WERI-Rb-1 (cell line): ENCODE measurements around the gene GABBR2.

ENCODE experiments used
- DNase-seq: peaks from one replicate; pipeline ENCODE4 v3.0.0-alpha.2; 2020
- H3K27ac ChIP-seq: fragments of 250-450 bp; sonication (Bioruptor Pico); 2 replicates; pipeline ENCODE4 v1.5.1; 2020; ENCODE audit warnings: mild to moderate bottlenecking, moderate library complexity
- H3K27me3 ChIP-seq: fragments of 250-450 bp; sonication (Bioruptor Pico); 2 replicates; pipeline ENCODE4 v1.5.1; 2021; ENCODE audit warnings: mild to moderate bottlenecking, low read depth, moderate library complexity; ENCODE audit not compliant: insufficient read depth, severe bottlenecking
- H3K36me3 ChIP-seq: fragments of 250-450 bp; sonication (Bioruptor Pico); 2 replicates; pipeline ENCODE4 v1.5.1; 2020; ENCODE audit warnings: mild to moderate bottlenecking, moderate library complexity
- H3K4me3 ChIP-seq: 2 replicates; pipeline ENCODE4 v1.5.1; 2011; ENCODE audit warnings: low read depth, mild to moderate bottlenecking, control low read depth, low read length
- H3K9me3 ChIP-seq: fragments of 250-450 bp; sonication (Bioruptor Pico); 2 replicates; pipeline ENCODE4 v1.5.1; 2021; ENCODE audit warnings: mild to moderate bottlenecking, moderate library complexity; ENCODE audit not compliant: severe bottlenecking
- TF ChIP-seq, protein P1 (sequence below): IDR thresholded peaks from 2 replicates; pipeline ENCODE4 v1.5.1; 2011; ENCODE audit warnings: low read depth, mild to moderate bottlenecking, control low read depth, inconsistent platforms, low read length

The GABBR2 gene

DNA sequence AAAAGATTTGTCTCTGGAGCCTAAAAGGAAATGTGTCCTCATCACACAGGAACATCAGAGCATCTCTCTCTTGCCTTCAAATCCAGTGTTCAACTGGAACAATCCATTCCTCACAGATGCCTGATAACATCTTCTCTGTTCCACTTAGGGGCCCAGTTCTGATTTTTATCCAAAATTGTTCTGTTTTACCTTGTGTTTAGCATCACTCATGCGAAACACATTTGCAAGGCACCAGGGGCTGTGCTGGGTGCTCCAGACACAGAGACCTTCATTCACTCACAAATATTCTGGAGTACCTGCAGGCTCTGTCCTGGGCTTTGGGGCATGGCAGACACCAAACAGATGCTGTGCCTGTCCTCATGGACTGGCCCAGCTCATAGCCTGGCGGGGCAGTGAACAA is 13.8 kb downstream of the GABBR2 start:
- no peaks in the 10 kb centered on the region for H3K27me3 ChIP-seq
- H3K36me3 ChIP-seq = no peaks in the 10 kb centered on the region; the same call in none of the 2 replicates
- H3K27ac ChIP-seq = no peak overlapping the region
- no peak overlapping the region for H3K4me3 ChIP-seq
- TF ChIP-seq, protein P1, sequence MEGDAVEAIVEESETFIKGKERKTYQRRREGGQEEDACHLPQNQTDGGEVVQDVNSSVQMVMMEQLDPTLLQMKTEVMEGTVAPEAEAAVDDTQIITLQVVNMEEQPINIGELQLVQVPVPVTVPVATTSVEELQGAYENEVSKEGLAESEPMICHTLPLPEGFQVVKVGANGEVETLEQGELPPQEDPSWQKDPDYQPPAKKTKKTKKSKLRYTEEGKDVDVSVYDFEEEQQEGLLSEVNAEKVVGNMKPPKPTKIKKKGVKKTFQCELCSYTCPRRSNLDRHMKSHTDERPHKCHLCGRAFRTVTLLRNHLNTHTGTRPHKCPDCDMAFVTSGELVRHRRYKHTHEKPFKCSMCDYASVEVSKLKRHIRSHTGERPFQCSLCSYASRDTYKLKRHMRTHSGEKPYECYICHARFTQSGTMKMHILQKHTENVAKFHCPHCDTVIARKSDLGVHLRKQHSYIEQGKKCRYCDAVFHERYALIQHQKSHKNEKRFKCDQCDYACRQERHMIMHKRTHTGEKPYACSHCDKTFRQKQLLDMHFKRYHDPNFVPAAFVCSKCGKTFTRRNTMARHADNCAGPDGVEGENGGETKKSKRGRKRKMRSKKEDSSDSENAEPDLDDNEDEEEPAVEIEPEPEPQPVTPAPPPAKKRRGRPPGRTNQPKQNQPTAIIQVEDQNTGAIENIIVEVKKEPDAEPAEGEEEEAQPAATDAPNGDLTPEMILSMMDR = no peak
- no peak for DNase-seq
- no peaks in the 10 kb centered on the region for H3K9me3 ChIP-seq

DNA sequence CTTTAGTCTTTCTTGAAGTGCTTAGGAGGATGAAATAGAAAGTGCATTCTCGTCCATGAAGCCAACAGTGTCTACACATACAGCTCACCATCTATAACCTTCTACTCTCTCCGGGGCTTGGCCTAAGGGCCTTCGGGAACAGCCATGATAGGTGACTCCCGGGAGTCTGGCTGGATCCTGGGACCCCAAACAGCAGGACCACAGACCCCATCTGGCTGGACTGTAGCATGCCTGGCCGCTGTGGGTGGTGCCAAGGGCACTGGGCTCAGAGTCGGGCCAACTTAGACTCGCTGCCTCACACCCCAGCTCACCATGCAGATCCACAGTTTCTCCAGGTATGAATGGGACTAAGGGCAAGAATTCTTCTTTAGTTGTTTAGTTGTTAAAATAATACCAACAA is 16.3 kb downstream of the GABBR2 start:
- Histone ChIP-seq H3K36me3 (no peaks in the 10 kb centered on the region; the same call in 1 of the 2 replicates), H3K4me3 (no peak overlapping the region), H3K9me3 (no peaks in the 10 kb centered on the region), H3K27ac (no peak overlapping the region), H3K27me3 (no peaks in the 10 kb centered on the region)
- TF ChIP-seq, protein P1 = no peak
- no peak for DNase-seq

DNA sequence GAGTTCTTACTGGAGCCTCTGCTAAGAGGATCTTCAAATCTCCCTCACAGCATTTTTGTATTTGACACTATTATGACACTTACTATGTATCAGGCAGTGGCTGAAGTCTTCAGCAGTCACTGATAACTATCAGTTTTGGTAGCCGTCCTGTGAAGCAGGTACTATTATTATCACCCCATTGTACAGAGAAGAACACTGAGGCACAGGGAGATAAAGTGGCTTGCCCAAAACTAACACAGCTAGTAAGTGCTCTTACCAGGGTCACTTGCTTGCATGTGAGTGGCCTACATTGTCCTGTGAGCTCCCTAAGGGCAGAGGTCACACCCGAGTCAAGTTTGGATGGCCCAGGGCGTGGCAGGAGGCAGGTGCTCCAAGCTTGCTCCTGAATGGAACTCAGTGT is 16.8 kb downstream of the GABBR2 start:
- TF ChIP-seq, protein P1 = no peak
- Histone ChIP-seq H3K27me3 (no peaks in the 10 kb centered on the region), H3K36me3 (no peaks in the 10 kb centered on the region; the same call in 1 of the 2 replicates), H3K27ac (no peak overlapping the region), H3K9me3 (no peaks in the 10 kb centered on the region), H3K4me3 (no peak overlapping the region)
- no peak for DNase-seq

DNA sequence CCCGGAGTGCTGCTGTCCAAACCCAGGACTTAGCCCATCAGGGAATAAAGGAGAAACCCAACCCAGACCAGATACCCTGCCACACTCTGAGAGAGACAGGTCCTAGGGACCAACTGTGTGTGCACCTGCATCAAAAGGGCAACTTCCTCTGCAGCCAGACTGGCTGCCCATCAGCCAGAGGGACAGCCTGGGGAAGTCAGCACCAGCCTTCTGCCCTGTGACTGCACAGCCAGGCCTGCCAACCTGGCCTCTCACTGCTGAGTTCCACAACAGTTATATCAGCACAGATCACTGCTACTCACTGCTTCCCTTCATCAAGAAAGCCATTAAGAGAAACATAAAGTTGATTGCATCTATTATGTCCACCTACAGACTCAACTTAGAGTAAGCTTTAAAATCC is 18.0 kb downstream of the GABBR2 start:
- no peaks in the 10 kb centered on the region for H3K27me3 ChIP-seq
- H3K36me3 ChIP-seq = no peaks in the 10 kb centered on the region; the same call in 1 of the 2 replicates
- H3K4me3 ChIP-seq = no peak overlapping the region
- TF ChIP-seq, protein P1 = no peak
- H3K27ac ChIP-seq = no peak overlapping the region
- no peak for DNase-seq
- H3K9me3 ChIP-seq = no peaks in the 10 kb centered on the region

DNA sequence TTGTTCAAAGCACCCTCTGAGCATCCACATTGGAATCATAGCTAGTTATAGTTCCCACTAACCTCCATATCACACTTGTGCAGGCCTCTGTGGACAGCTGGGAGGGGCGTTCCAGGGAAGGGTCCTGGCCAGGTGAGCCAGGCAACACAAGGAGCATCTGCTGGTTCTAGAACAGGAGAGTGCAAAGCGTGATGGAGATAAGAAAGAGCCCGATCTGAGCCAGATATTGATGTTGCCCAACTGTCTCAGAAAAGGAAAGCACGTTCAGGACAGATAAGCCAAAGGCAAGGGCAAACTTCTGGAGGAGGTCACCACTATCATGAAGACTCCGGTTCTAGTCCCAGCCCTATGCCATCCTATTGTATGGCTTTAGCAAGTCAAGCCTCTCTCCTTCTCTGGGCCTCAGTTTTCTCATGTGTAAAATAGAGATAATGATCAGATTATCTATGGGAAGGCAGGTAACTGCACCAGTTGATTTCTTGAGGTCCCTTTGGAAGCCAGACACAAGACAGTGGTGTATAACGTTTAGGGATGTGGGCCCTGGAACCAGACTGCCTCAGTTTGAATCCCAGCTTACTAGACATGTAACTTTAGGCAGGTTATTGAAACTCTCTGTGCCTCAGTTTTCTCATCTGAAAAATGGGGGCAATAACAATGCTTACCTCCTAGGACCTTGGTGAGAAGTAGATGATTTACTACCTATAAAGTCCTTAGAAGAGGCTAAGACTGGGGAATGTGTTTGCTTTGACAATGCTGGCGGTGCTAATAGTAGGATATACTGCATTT is 19.8 kb downstream of the GABBR2 start:
- H3K9me3 ChIP-seq = no peaks in the 10 kb centered on the region
- DNase-seq = no peak
- TF ChIP-seq, protein P1 = no peak

DNA sequence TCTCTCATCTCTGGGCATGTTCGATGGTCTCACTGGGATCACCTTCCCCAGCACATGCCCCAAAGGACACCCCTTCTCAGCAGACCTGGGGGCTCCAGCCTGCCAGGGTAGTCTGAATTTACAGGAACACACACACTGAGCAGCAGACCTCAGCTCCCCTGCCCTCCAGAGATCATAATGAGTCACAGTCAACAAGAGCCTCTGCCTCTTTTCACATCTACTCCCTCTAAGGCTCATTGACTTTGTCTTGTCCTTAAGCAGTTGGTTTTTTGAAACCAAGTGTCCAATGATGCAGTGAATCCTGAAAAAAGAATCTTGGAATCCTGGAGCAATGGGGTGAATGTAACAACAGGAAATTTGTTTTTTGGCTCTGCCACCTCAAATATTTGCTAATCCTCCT is 20.8 kb downstream of the GABBR2 start:
- TF ChIP-seq, protein P1 = no peak
- no peak for DNase-seq
- no peak overlapping the region for H3K4me3 ChIP-seq
- no peaks in the 10 kb centered on the region for H3K27me3 ChIP-seq
- H3K27ac ChIP-seq = no peak overlapping the region
- H3K36me3 ChIP-seq = no peaks in the 10 kb centered on the region; the same call in 1 of the 2 replicates
- no peaks in the 10 kb centered on the region for H3K9me3 ChIP-seq

More for the DNA sequence above, 19.8 kb downstream of the GABBR2 start:
- Histone ChIP-seq H3K27me3 (no peaks in the 10 kb centered on the region), H3K4me3 (no peak overlapping the region), H3K27ac (no peak overlapping the region), H3K36me3 (no peaks in the 10 kb centered on the region; the same call in 1 of the 2 replicates)
